ENCODE data around the gene PRELID1.
"Not testable (repeated sequence)": the region's sequence is repeated elsewhere in the genome, so short reads cannot be mapped to it uniquely, and the experiment has no call there.

Gene PRELID1

GRCh38 chr5:177303121-177303924, at the start of gene PRELID1, which contains the start of gene RAB24:
Gene PRELID1, plus strand, starts transcription at chr5:177303799. Its CDS starts 187 bp downstream, at chr5:177303986.
Gene RAB24, minus strand, starts transcription at chr5:177303719. Its CDS starts 431 bp downstream, at chr5:177303288.
- peak within 1 kb of the TSS; percentile 95 for H3K27ac ChIP-seq
- peak; percentile 66 for TF ChIP-seq CTCF (conservative IDR thresholded peaks at IDR 0.05)

GRCh38 chr5:177256296-177256695, 47.3 kb upstream of the PRELID1 start:
- H3K27ac ChIP-seq = no peak overlapping the region
- no peak for TF ChIP-seq CTCF (conservative IDR thresholded peaks at IDR 0.05)

- H3K27ac ChIP-seq = not testable (repeated sequence)
Observed at GRCh38 chr5:177258711-177259110, 44.9 kb upstream of the PRELID1 start.

GRCh38 chr5:177260961-177261360, 42.6 kb upstream of the PRELID1 start:
- H3K27ac ChIP-seq = peak overlapping the region; percentile 12
- no peak for TF ChIP-seq CTCF (conservative IDR thresholded peaks at IDR 0.05)

GRCh38 chr5:177261510-177261909, 42.1 kb upstream of the PRELID1 start:
- no peak for TF ChIP-seq CTCF (conservative IDR thresholded peaks at IDR 0.05)
- peak overlapping the region; percentile 12 for H3K27ac ChIP-seq

- no peak for TF ChIP-seq CTCF (conservative IDR thresholded peaks at IDR 0.05)
- no peak overlapping the region for H3K27ac ChIP-seq
Observed at GRCh38 chr5:177264178-177264577, 39.4 kb upstream of the PRELID1 start.

GRCh38 chr5:177265395-177265794, 38.2 kb upstream of the PRELID1 start:
- TF ChIP-seq CTCF (conservative IDR thresholded peaks at IDR 0.05) = no peak
- no peak overlapping the region for H3K27ac ChIP-seq

- TF ChIP-seq CTCF (conservative IDR thresholded peaks at IDR 0.05) = no peak
- no peak overlapping the region for H3K27ac ChIP-seq
Observed at GRCh38 chr5:177269232-177269895, 34.2 kb upstream of the PRELID1 start.
